ENCODE measurements around the gene DMKN.
A peak's percentile ranks its signal among the peaks of the same experiment; 100 is the strongest.

DMKN gene

DNA sequence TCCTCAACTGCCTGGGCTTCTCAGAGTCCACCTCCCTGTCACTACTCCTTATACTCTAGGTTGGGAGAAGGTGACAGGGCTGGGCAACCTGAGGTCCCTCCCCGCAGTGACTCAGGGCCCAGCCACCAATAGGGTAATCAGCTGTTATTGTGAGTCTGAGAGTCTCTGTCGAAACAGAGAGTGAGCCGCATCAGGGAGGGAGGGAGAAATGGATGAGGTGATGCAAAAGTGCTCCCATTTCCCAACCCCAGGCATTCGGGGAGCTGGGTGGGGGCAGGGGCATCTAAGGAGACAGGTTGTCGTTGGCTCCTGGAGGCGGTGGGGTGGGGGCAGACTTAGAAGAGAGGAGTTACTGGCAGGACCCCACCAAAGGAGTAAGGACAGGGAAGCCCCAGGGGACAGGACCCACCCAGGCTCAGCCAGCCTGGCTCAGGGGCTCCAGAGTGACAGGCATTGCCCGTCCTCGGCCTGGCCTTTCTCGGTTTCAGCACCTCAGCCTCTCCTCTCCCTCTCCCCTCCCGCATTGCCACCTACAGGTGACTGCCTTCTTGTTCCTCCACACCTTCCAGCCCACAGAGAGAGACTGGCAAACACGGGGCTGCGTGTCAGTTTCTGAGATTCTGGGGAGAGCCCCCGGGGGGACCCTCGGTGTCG lies at the start of gene DMKN:
Gene DMKN, minus strand, starts transcription at position 22 of the 654 bp plus-strand sequence. CDS start 174 bp downstream, outside the sequence.
- intact Hi-C loops (cut with DNase I): no loop called here
- no peak for DNase-seq

GRCh38 chr19:35562776-35563175 lies 49.3 kb upstream of the DMKN start:
- intact Hi-C loops (cut with DNase I): no loop called here
- no peak for DNase-seq

- intact Hi-C loops (cut with DNase I): no loop called here
These were observed 48.9 kb upstream of the DMKN start for GRCh38 chr19:35562336-35562735.

DNA sequence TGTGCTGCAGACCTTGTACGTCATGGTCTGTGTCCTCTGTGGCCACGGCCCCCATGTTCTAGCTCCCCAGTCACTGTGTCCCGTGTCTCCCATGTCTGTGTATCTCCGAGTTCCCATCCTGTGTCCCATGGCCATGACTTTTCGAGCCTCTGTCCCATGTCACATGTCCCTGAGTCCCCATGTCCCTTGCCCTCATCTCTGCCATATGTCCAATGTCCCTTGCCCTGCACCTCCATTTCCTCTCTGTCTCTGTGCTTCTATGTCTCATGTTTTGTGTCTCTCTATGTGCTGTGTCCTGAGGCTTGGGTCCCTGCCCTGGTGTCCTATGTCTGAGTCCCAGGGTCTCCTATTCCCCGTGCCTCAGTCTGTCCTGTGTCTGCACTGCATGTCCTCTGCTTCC lies 48.0 kb upstream of the DMKN start:
- intact Hi-C loops (cut with DNase I): no loop called here
- DNase-seq: peak in 1 of 10 donors; percentile 36

More at GRCh38 chr19:35562336-35562735, 48.9 kb upstream of the DMKN start:
- DNase-seq: peak in 1 of 10 donors; percentile 69

DNA sequence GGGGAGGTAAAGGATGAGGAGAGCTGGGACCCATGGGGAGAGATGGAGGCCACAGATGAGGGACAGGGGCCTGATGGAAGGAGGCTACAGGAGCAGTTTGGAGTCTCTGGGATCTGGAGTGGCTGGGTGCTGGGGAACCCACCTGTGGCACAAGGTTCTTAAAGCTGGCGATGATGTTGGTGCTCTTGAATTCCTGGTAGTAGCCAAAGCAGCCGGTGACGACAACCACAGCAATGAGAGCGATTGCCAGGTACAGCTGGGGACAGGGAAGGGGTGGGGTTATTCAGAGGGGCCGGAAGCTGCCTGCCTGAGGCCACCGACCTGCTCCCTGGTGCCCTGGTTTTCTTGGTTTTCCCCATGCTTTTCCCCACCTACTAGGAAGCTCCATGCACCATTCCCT lies 47.2 kb upstream of the DMKN start:
- intact Hi-C loops (cut with DNase I): no loop called here
- peak in 1 of 10 donors; percentile 46 for DNase-seq

DNA sequence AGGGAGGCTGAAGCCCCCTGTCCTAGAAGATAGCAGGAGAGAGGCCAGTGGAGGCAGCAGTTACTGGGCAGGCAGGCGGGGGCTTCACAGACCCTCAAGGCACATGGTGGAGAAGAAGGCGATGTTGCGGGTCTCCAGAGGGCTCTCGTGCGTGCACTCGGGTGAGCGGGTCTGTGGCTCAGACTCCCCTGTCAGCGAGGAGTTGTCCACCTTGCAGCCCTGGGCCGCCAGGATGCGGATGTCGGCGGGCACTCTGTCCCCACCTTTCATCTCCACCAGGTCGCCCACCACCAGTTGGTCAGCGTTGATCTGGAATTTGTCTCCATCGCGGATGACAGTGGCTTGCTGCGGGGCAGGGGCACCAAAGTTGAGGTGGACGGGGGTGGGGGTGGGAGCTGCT lies 46.8 kb upstream of the DMKN start:
- intact Hi-C loops (cut with DNase I): no loop called here
- peak in 1 of 10 donors; percentile 80 for DNase-seq

DNA sequence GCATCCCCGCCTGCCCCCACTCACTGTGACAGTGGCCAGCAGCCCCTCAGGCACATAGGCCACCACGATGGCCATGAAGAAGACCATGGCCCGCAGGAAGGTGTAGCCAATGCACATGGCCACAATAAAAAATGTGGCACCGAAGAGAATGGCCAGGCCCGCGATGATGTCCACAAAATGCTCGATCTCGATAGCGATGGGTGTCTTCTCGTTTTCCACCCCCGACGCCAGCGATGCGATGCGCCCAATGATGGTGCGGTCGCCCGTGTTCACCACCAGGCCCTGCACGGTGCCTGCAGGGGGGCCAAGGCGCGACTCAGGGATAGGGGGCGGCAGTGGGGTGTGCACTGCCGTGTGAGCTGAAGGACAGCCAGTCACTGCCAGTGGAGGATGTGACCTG lies 46.3 kb upstream of the DMKN start:
- intact Hi-C loops (cut with DNase I): no loop called here
- peak in 1 of 10 donors; percentile 79 for DNase-seq

DNA sequence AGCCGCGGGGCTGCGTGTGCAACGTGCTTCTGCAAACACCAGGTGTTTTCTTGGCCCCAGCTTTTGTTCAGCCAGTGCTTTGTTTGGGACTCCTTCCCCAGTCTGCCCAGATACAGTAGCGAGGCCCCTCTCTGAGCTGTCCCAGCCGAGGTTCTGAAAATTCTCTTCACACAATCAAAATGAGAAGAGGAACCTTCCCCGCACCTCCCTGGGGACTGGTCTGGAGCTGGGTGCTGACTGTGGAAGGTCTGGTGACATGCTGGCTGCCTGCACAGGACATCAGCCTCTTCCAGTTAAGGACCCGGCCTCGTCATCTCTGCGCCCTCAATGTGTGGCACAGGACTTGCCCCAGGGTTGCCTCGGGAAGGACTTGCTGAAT lies 45.8 kb upstream of the DMKN start:
- DNase-seq: peak in 1 of 10 donors; percentile 52
- intact Hi-C loops (cut with DNase I): no loop called here

GRCh38 chr19:35558400-35559280 lies 45.2 kb upstream of the DMKN start:
- intact Hi-C loops (cut with DNase I): no loop called here
- peak in 1 of 10 donors; percentile 76 for DNase-seq

DNA sequence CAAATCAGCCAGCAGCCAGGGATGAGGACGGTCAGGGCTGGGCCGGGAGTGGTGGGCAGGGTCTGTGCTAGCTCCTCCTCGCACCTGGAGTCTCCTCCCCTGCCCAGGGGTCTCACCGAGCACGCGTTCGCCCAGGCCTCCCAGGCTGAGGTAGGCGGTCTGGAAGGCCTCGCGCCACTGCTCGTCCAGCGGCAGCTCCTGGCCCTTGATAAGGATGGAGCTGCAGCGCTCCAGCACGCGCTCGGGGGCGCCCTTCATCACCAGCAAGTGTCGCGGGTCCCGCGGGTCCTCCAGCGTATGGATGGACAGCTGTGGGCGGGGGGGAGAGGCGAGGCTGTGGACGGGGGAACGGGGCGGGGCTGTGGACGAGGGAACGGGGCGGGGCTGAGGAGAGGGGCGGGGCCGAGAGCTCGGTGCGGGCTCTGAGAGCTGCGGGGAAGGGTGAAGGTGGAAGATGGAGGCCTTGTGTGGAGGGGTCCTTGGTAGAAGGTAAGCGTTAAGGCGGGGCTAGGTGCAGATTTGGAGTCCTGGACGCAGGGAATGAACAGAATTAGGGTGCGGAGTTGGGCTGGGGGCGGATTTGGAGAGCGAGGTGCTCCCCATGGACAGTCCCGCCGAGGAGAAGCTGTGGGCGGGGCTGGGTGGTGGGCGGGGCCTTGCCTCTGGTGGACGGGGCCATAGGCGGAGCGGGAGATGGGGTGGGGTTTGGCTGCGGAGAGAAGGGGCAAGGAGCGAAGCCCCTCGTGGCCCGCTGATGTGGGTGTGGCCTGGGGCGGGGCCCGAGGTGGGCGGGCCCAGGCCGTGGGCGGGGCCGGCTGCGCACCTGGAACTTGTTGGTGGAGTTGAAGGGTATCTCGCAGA lies 44.3 kb upstream of the DMKN start:
- intact Hi-C loops (cut with DNase I): no loop called here
- peak in 7 of 10 donors; percentile 27 to 91 (median 43) for DNase-seq

DNA sequence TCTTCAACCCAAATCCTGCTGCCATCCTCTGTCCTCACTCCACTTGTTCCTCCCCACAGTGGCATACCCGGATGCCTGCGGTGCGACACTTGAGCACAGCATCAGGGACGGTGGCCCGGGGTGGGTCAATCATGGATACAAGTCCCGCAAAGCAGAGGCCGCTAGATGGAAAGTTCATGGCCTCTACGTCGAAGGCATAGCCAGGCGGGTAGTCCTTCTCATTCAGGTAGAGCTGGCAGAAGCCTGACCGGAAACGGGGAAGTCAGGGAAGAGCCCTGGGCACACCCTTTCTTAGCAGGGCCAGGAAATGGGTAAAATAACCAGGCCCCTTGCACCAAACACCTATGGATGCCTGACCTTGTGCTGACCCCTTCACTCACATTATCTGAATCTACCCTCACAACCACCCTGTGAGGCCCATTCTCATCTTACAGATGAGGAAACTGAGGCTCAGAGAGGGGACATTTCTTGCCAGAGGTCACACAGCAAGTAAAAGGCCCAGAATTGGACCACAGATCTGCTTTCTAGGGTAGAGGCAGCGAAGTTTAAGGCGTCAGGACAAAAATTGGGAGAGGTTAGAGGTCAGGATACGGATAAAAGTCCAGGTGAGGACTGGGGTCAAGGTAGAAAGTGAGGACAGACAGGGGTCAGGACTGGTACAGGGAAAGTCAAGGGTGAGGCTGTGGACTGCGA lies 43.5 kb upstream of the DMKN start:
- intact Hi-C loops (cut with DNase I): no loop called here
- DNase-seq: peak in 2 of 10 donors; percentile 46 to 58

GRCh38 chr19:35556025-35556590 lies 42.7 kb upstream of the DMKN start:
- intact Hi-C loops (cut with DNase I): no loop called here
- DNase-seq: peak in 2 of 10 donors; percentile 32 to 55

DNA sequence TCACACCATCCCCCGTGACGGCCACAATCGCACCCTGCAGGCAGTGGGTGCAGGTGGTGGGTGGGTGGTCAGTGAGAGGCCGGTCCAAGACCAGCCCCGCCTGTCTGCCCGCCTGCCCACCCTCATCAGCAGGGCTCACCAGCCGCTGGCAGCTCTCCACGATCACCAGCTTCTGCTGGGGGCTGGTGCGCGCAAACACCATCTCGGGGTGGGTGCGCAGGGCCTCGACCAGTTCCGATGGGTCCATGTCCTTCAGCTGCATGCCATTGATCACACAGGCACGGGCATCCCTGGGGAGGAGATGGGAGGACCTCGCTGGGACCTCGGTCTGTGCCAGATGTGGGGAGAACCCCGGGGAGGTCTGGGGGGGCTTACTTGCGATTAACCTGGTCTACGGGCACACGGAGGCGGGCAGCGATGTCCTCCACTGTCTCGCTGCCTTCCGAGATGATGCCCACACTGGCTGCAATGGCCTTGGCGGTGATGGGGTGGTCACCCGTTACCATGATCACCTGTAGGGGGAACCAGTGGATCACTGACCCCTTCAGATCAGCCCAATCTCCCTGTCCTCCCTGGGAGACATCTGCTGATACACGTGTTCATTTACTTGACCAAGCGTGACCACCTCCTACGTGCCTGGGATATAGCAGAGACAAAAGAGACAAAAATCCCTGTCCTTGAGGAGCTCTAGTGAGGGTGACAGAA lies 42.0 kb upstream of the DMKN start:
- DNase-seq: peak in 2 of 10 donors; percentile 62 to 70
- intact Hi-C loops (cut with DNase I): no loop called here

DNA sequence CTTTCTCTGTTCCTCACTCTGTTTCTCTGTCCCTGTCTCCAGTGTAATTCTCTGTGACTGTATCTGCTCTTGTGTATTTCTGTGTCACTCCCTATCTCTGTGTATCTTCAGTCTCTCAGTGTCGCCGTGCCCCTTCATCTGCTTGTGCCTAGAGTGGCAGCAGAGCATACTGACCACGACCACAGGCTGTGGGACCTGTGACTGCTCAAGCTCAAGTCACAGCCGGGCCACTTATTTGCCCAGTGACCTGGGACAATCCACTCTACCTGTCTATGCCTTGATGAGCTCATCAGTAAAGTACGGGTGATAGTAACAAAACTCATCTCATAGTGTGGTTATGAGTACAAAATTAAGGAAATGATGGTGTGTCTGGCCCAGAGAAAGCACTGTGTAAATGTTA lies 40.6 kb upstream of the DMKN start:
- intact Hi-C loops (cut with DNase I): no loop called here
- DNase-seq: peak in 2 of 10 donors; percentile 15 to 36

DNA sequence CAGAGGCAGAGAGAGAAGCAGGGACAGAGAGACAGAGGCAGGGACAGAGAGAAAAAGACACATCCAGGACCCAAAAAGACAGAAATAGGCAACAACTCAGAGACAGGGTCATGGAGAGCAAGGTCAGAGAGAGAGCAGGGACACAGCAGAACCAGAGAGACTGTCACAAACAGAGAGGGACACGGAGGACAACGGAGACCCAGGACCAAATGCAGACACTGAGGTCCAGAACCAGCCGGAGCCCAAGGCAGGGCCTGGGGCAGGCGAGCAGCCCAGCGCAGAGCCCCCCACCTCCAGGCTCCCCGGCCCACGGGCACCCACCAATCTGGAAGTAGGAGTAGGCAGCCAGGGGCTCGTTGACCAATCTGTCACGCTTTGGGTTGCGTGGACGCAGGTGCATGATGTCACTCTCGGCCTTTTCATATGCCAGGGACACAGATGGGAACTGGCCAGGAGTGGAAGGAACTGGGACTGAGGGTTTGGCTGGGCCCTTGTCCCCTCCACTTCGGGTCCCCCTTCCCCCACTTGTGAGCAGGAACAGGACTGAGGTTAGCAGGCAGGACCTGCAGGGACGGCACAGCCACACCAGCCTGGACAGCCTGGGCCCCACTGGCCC lies 40.0 kb upstream of the DMKN start:
- intact Hi-C loops (cut with DNase I): no loop called here
- DNase-seq: peak in 3 of 10 donors; percentile 46 to 76 (median 64)

GRCh38 chr19:35552534-35553384 lies 39.3 kb upstream of the DMKN start:
- DNase-seq: peak in 3 of 10 donors; percentile 44 to 70 (median 57)

GRCh38 chr19:35551091-35551810 lies 37.8 kb upstream of the DMKN start:
- intact Hi-C loops (cut with DNase I): no loop called here
- peak in 3 of 10 donors; percentile 47 to 74 (median 59) for DNase-seq

More at GRCh38 chr19:35552534-35553384, 39.3 kb upstream of the DMKN start:
- intact Hi-C loops (cut with DNase I): no loop called here

Measured in posterior cingulate gyrus (tissue), 11 donors.